ENCODE data around the gene PLD4.

The PLD4 gene

GRCh38 chr14:104972301-104973134 lies 47.8 kb downstream of the PLD4 start:
- DNase-seq (ENCODE audit: low read depth) = peak; percentile 57
- no peak overlapping the region for H3K4me3 ChIP-seq (ENCODE audit: low read depth, low read length)
- TF ChIP-seq CTCF (IDR thresholded peaks at IDR 0.05; ENCODE audit: control insufficient read depth, extremely low read depth, insufficient read depth) = no peak

- TF ChIP-seq CTCF (IDR thresholded peaks at IDR 0.05; ENCODE audit: control insufficient read depth, extremely low read depth, insufficient read depth) = no peak
- no peak overlapping the region for H3K4me3 ChIP-seq (ENCODE audit: low read depth, low read length)
- no peak for DNase-seq (ENCODE audit: low read depth)
Observed at GRCh38 chr14:104973135-104973384, 48.4 kb downstream of the PLD4 start.

- no peak for TF ChIP-seq CTCF (IDR thresholded peaks at IDR 0.05; ENCODE audit: control insufficient read depth, extremely low read depth, insufficient read depth)
- no peak overlapping the region for H3K4me3 ChIP-seq (ENCODE audit: low read depth, low read length)
- DNase-seq (ENCODE audit: low read depth) = no peak
Observed at GRCh38 chr14:104973385-104974145, 48.9 kb downstream of the PLD4 start.

GRCh38 chr14:104974146-104974541 lies 49.5 kb downstream of the PLD4 start:
- no peak overlapping the region for H3K4me3 ChIP-seq (ENCODE audit: low read depth, low read length)
- no peak for TF ChIP-seq CTCF (IDR thresholded peaks at IDR 0.05; ENCODE audit: control insufficient read depth, extremely low read depth, insufficient read depth)
- no peak for DNase-seq (ENCODE audit: low read depth)

GRCh38 chr14:104974665-104975390 lies 50.1 kb downstream of the PLD4 start:
- no peak overlapping the region for H3K4me3 ChIP-seq (ENCODE audit: low read depth, low read length)
- no peak for TF ChIP-seq CTCF (IDR thresholded peaks at IDR 0.05; ENCODE audit: control insufficient read depth, extremely low read depth, insufficient read depth)
- DNase-seq (ENCODE audit: low read depth) = no peak

- DNase-seq (ENCODE audit: low read depth) = no peak
- TF ChIP-seq CTCF (IDR thresholded peaks at IDR 0.05; ENCODE audit: control insufficient read depth, extremely low read depth, insufficient read depth) = peak; percentile 37
- no peak overlapping the region for H3K4me3 ChIP-seq (ENCODE audit: low read depth, low read length)
Observed at GRCh38 chr14:104975481-104976197, 51.0 kb downstream of the PLD4 start.
